Activated T-cell treated with anti-CD3 and anti-CD28 coated beads for 4 hours (primary cell): ENCODE results near the gene TRA2B.

Experiments used
- DNase-seq: peaks from one replicate; pipeline ENCODE4 v3.0.0-alpha.2; 2020

Gene TRA2B

GRCh38 chr3:185937689-185938374, at the start of gene TRA2B:
TRA2B (minus strand) TSS chr3:185938014; CDS start chr3:185937860, 154 bp downstream.
- peak; percentile 98 for DNase-seq

GRCh38 chr3:185986198-185986777, 48.5 kb upstream of the TRA2B start:
- no peak for DNase-seq

- no peak for DNase-seq
These were observed 46.4 kb upstream of the TRA2B start for GRCh38 chr3:185984203-185984602.

GRCh38 chr3:185983495-185984141, 45.8 kb upstream of the TRA2B start:
- peak; percentile 51 for DNase-seq

DNA sequence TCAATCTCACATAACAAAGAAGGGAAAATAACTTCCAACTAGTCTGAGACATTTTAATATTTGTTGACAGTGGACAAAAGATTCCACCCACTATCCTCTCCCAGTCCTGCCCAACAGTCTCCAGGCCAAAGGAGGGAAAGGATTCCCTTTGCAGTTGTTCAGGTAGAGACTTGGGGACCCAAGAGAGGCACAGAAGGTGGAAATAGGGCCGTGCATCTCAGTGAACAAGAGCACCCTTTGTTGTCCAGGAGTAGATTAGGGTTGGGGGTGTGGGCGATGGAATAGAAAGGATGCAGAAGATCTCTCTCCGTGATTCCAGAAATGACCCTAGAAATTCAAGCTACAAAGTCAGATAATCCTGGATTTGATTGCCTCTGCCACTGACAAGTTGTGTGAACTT, 44.8 kb upstream of the TRA2B start:
- DNase-seq = no peak

- no peak for DNase-seq
These were observed 43.8 kb upstream of the TRA2B start for GRCh38 chr3:185981621-185982020.

- no peak for DNase-seq
These were observed 41.9 kb upstream of the TRA2B start for GRCh38 chr3:185979721-185980121.

DNA sequence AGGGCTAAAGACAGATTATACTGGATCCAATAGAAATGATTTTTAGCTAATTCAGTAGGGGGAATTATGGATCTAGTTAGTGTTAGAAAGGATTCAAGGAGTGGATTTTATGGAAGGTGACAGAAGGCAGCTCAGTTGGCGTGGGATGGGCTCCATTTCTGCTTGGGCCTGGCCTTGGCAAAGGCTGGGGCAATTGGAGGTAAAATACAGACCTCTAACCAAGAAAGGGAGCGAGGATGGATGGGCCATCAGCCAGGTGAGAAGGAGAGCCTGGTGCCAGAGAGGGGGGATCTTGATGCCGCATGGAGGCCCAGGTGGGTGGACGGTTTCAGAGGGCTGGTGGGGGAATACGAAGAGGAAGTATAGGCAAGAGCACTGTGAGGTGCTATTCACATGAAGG, 40.7 kb upstream of the TRA2B start:
- no peak for DNase-seq

GRCh38 chr3:185977679-185978040, 39.8 kb upstream of the TRA2B start:
- DNase-seq = no peak

DNA sequence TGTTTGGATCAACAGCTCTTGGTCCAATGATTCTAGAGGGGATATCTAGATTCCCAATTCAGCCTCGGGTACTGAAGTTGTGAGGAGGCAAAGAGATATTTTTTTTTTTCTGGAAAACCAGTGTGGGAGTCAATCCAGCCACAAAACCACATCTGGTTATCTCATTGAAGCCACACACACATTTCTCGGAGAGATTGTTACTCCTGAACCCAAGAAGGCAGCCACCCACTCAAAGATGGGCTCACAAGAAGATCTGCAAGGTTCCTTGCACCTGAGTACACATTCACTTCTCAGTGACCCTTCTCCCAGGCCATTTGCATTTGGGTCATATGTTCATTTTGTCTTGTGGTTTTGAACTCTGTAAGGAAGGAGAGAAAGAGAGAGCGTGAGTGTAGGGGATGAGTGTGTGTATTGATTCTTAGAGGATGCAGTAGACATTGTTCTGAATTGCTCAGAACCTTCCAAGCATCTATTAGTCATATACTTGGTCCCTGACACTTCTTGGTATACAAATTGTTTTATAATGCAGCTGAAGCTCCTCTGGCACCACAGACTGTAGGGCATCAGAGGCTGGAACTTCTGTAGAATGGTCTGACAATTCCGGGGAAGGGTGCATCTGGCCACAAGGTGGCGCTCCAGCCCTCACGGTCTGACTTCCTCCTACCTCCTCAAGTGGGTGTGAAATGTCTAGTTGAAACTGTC, 39.3 kb upstream of the TRA2B start:
- DNase-seq = peak; percentile 80

DNA sequence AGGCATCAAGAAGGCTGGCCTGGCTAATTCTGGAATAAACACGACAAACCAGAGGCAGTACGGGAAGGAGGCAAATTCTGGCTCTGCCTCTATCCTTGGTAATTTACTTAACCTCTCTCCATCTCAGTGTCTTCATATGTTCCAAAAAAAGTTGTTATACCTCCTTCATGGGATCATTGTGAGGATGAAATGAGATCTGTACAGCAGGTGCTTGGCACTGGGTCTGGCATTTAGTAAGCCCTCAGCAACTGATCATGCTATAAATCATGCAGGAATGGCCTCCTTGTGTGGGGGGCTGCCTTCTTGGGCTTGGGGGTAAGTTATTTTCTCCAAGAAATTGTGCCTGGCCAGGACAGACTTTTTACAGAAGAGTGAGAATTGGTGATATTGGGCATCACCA, 38.3 kb upstream of the TRA2B start:
- DNase-seq = no peak

GRCh38 chr3:185971579-185971978, 33.8 kb upstream of the TRA2B start:
- DNase-seq = no peak

GRCh38 chr3:185968168-185968567, 30.4 kb upstream of the TRA2B start:
- DNase-seq = no peak

DNA sequence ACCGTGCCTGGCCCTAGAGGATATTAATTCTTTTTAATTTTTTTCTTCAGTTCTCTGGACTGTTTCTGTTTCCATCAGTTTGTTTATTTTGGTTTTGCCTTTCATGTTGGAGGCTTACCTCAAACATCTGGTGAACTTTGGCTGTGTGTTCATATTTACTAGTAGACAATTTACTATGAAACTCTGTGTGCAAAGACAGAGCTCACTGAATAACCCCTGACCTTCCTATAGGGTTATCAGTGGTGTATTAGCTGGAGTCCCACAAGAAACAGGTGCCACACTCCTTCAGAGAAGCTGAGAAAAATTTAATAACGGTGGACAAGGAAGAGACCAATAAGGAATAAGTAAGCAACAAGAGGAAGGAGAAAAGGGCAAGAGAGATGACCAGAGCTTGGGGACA, 28.8 kb upstream of the TRA2B start:
- DNase-seq = no peak

DNA sequence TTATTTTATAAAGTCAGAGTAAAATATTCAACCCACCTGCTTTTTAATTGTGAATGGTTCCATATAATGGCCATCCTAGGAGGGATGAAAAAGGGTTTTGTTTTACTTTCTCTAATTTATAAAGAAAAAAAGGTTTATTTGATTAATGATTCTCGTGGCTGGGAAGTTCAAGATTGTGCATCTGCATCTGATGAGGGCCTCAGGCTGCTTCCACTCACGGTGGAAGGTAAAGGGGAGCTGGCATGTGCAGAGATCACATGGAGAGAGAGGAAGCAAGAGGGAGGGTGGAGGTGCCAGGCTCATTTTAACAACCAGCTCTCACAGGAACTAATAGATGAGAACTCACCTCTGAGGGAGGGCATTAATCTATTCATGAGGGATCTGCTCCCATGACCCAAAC, 27.7 kb upstream of the TRA2B start:
- DNase-seq = no peak

DNA sequence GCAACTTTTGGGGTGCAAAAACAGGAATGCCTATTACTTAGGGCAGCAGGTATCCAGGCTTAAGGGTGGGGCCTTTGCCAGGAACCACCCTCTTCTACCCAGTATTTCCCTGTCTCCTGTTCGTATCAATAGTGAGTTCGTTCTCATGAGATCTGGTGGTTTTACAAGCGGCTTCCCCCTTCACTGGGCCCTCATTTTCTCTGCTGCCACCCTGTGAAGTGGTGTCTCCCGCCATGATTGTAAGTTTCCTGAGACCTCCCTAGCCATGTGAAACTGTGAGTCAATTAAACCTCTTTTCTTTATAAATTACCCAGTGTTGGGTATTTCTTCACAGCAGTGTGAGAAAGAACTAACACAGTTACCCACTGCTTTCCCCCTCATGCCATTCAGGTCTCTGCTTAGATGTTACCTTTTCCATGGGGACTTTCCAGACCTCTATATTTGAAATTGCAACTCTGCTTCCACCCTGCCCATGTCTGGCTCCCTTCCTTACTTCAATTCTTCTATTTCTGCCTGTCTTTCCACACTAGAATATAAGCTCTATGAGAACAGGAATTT, 23.9 kb upstream of the TRA2B start:
- DNase-seq = no peak

DNA sequence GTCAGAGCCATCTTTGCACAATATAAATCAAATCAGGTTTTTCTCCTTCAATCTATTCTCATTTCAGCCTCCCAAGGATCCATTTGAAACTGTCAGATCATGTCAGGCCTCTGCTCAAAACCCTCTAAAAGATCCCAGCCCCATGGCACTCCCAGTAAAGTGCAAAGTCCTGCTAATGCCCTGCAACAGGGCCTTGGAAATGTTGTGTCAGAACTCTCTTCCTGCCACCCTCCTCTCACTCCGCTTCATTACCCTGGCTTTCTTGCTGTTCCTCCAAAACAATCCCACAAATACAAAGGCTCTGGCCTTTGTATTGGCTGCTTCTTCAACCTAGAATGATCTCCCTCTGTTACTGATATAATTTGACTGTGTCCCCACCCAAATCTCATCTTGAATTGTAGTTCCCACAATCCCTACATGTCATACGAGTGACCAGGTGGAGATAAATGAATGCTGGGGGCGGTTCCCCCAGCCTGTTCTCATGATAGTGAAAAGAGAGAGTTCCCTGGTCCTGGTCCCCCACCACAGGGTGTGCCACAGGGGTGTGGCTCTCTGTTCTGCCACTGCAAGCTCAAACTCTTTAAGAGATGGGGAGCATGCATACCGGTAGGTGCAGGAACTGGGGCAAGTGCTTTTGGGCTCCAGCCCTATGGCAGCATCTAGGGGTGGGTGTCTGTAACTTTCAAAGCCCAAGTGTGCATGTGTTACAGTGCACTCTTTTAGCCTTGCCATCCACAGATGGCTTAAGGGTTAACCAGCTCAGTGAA, 22.9 kb upstream of the TRA2B start:
- no peak for DNase-seq

GRCh38 chr3:185959609-185960521, 22.1 kb upstream of the TRA2B start:
- no peak for DNase-seq

DNA sequence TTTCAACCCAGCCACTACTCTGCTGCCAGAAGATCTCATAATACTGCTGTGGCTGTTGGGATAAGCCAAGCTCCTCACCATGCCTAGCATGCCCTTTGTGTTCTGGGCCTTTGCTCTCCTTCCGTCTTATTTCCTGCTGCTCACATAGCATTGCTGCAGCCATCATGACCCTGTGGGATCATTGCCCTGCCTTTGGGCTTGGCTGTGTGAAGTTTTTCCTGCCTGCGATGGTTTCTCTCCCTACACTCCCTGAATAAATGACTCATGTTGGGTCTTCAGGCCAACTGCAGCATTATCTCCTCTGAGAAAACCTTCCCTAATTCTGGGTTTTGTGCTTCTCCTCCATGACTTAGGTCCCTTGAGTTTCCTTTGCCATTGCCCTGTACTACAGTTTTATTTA, 20.8 kb upstream of the TRA2B start:
- no peak for DNase-seq

DNA sequence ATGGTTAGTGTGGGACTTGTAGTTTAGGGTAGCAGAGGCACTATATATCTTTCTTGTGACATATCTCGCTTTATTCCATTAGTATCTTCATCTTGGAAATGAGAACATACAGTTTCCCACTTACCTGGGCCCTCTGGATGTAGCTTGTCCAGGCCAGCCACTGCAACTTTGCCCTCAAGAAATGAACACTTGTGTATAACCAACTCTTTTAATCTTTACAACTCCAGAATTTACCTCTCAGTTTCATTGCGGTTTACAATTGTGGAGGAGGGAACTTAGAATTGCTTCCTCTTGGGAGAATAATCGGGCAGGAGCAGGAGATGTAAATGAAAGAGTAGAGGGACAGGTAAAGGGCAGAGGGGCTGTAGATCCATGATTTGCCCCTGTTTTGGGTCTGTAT, 18.4 kb upstream of the TRA2B start:
- DNase-seq = no peak

DNA sequence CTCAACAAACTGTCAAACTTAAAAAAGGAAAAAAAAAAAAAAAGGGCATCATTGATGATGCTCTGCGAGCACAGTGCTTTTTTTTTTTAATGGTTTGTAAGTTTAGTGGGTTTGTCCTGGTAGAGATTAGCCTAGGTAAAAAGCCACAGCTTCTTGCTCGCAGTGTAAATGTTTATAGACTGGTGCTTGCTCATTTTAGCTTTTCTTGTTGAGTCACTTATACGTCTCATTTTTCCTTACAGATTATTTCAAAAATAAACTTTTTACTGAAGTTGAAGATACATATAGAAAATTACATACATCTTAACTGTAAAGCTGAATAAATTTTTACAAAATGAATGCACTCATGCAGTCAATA, 16.5 kb upstream of the TRA2B start:
- no peak for DNase-seq

DNA sequence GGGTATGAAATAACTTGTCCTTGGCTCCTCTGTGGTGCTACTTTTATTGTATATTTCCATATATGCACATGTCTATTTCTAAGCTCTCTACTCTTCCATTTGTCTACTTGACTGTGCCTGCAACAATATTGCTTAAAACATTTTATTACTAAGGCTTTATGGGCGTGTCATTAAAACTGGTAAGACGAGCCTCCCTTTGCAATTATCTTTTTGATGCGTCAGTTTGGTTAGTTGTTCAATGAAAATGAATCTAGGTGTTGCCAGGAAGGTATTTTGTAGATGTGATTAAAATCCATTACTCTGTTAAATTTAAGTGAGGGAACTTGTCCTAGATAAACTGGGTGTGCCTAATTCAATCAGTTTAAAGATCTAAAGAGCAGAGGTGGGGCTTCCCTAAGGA, 12.9 kb upstream of the TRA2B start:
- no peak for DNase-seq
